LNCaP clone FGC (cell line): Measurements from ENCODE around the gene PAGE3.

Experiments
- DNase-seq: peaks from one replicate; pipeline ENCODE4 v3.0.0-alpha.2; 2011; ENCODE audit warnings: low read depth
- H3K4me3 ChIP-seq: 2 replicates; pipeline ENCODE4 v1.5.1; 2011; ENCODE audit warnings: mild to moderate bottlenecking, low read depth, low read length, control low read depth
- TF ChIP-seq, protein P1 (sequence below): IDR thresholded peaks from 2 replicates; pipeline ENCODE4 v1.5.1; 2012; ENCODE audit warnings: mild to moderate bottlenecking; ENCODE audit not compliant: control insufficient read depth, insufficient read depth; ENCODE audit errors: extremely low read depth

PAGE3 gene, protein sequence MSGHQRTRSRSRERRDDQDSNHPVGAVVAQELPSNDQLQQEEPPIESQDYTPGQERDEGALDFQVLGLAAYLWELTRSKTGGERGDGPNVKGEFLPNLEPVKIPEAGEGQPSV

GRCh38 chrX:55264816-55265215 is at the start of gene PAGE3:
Gene PAGE3 (minus strand): TSS chrX:55264916. CDS start chrX:55263903, 1,013 bp downstream.
- DNase-seq: no peak
- H3K4me3 ChIP-seq: no peak within 1 kb of the TSS
- TF ChIP-seq, protein P1, sequence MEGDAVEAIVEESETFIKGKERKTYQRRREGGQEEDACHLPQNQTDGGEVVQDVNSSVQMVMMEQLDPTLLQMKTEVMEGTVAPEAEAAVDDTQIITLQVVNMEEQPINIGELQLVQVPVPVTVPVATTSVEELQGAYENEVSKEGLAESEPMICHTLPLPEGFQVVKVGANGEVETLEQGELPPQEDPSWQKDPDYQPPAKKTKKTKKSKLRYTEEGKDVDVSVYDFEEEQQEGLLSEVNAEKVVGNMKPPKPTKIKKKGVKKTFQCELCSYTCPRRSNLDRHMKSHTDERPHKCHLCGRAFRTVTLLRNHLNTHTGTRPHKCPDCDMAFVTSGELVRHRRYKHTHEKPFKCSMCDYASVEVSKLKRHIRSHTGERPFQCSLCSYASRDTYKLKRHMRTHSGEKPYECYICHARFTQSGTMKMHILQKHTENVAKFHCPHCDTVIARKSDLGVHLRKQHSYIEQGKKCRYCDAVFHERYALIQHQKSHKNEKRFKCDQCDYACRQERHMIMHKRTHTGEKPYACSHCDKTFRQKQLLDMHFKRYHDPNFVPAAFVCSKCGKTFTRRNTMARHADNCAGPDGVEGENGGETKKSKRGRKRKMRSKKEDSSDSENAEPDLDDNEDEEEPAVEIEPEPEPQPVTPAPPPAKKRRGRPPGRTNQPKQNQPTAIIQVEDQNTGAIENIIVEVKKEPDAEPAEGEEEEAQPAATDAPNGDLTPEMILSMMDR: no peak

GRCh38 chrX:55312655-55313054 is 47.9 kb upstream of the PAGE3 start:
- DNase-seq: no peak
- no peak overlapping the region for H3K4me3 ChIP-seq
- TF ChIP-seq, protein P1: no peak

DNA sequence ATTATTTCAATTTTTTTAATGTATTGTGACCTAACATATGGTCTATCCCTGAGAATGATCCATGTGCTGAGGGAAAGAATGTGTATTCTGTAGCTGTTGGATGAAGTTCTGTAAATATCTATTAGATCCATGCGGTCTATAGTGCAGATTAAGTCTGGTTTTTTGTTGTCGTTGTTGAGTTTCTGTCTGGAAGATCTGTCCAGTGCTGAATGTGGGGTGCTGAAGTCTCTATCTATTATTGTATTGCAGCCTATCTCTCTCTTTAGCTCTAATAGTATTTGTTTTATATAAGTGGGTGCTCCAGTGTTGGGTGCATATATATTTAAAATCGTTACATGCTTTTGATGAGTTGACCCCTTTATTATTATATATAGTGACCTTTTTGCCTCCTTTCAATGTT is 26.2 kb upstream of the PAGE3 start:
- H3K4me3 ChIP-seq: no peak overlapping the region
- DNase-seq: no peak
- TF ChIP-seq, protein P1: no peak

- TF ChIP-seq, protein P1: no peak
- H3K4me3 ChIP-seq: no peak overlapping the region
- no peak for DNase-seq
Measured at GRCh38 chrX:55279832-55280231, 15.1 kb upstream of the PAGE3 start.

- TF ChIP-seq, protein P1: no peak
- no peak overlapping the region for H3K4me3 ChIP-seq
- DNase-seq: no peak
Measured at GRCh38 chrX:55260806-55261205, 3.9 kb downstream of the PAGE3 start.

- DNase-seq: no peak
- TF ChIP-seq, protein P1: no peak
- no peak overlapping the region for H3K4me3 ChIP-seq
Measured at GRCh38 chrX:55253528-55253927, 11.2 kb downstream of the PAGE3 start.

GRCh38 chrX:55240788-55241340 is 23.9 kb downstream of the PAGE3 start:
- TF ChIP-seq, protein P1: no peak
- no peak for DNase-seq
- no peak overlapping the region for H3K4me3 ChIP-seq
